NB4 (cell line): ENCODE measurements around the gene FBXW11.
A peak's percentile ranks its signal among the peaks of the same experiment; 100 is the strongest.

Experiments used
- DNase-seq: peaks from one replicate; pipeline ENCODE4 v3.0.0; 2010; ENCODE audit warnings: low read depth
- H3K4me3 ChIP-seq: one replicate; pipeline ENCODE4 v1.5.1; 2011; ENCODE audit warnings: mild to moderate bottlenecking, low read depth, low read length, moderate library complexity
- MAX ChIP-seq: IDR thresholded peaks from 2 replicates; pipeline ENCODE4 v1.6.1; 2011; ENCODE audit warnings: low read depth, low read length
- MYC ChIP-seq: IDR thresholded peaks from 2 replicates; pipeline ENCODE4 v1.6.1; 2011; ENCODE audit warnings: low read depth, low read length
- POLR2A ChIP-seq: IDR thresholded peaks from 2 replicates; pipeline ENCODE4 v1.6.1; 2011; ENCODE audit warnings: mild to moderate bottlenecking; ENCODE audit not compliant: insufficient read length; ENCODE audit errors: extremely low read depth
- TF ChIP-seq, protein P1 (sequence below): IDR thresholded peaks from one replicate; pipeline ENCODE4 v1.5.1; 2012; ENCODE audit warnings: low read depth, low read length

The FBXW11 gene

GRCh38 chr5:171999100-171999499 lies 7.3 kb downstream of the FBXW11 start:
- H3K4me3 ChIP-seq: no peak overlapping the region
- TF ChIP-seq POLR2A: no peak
- DNase-seq: no peak

GRCh38 chr5:171997011-171997410 lies 9.4 kb downstream of the FBXW11 start:
- TF ChIP-seq MYC: no peak
- TF ChIP-seq, protein P1, sequence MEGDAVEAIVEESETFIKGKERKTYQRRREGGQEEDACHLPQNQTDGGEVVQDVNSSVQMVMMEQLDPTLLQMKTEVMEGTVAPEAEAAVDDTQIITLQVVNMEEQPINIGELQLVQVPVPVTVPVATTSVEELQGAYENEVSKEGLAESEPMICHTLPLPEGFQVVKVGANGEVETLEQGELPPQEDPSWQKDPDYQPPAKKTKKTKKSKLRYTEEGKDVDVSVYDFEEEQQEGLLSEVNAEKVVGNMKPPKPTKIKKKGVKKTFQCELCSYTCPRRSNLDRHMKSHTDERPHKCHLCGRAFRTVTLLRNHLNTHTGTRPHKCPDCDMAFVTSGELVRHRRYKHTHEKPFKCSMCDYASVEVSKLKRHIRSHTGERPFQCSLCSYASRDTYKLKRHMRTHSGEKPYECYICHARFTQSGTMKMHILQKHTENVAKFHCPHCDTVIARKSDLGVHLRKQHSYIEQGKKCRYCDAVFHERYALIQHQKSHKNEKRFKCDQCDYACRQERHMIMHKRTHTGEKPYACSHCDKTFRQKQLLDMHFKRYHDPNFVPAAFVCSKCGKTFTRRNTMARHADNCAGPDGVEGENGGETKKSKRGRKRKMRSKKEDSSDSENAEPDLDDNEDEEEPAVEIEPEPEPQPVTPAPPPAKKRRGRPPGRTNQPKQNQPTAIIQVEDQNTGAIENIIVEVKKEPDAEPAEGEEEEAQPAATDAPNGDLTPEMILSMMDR: no peak
- no peak for TF ChIP-seq MAX
- TF ChIP-seq POLR2A: no peak
- H3K4me3 ChIP-seq: no peak overlapping the region
- DNase-seq: no peak

GRCh38 chr5:171992813-171993212 lies 13.6 kb downstream of the FBXW11 start:
- H3K4me3 ChIP-seq: no peak overlapping the region
- TF ChIP-seq POLR2A (no peak), MYC (no peak), MAX (no peak)
- TF ChIP-seq, protein P1: no peak
- DNase-seq: no peak

DNA sequence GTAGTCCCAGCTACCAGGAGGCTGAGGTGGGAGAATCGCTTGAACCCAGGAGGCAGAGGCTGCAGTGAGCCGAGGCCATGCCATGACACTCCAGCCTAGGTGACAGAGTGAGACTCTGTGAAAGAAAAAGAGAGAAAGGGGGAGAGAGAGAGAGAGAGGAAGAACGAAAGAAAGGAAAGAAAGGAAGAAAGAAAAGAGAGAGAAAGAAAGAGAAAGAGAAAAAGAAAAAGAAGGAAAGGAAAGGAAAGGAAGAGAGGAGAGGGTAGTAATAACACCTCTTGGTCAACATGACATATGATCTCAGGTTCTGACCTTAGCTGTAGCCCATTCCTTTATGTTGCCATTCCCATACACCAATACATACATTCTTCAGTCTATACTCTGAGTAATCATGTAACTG lies 14.1 kb downstream of the FBXW11 start:
- TF ChIP-seq MAX (no peak), POLR2A (no peak), MYC (no peak)
- TF ChIP-seq, protein P1: no peak
- DNase-seq: no peak
- H3K4me3 ChIP-seq: no peak overlapping the region

GRCh38 chr5:171990713-171991015 lies 15.8 kb downstream of the FBXW11 start:
- H3K4me3 ChIP-seq: no peak overlapping the region
- DNase-seq: peak; percentile 15
- TF ChIP-seq, protein P1: no peak
- TF ChIP-seq MYC: no peak
- no peak for TF ChIP-seq POLR2A
- no peak for TF ChIP-seq MAX

- peak; percentile 22 for DNase-seq
- TF ChIP-seq POLR2A (no peak), MAX (no peak), MYC (no peak)
- TF ChIP-seq, protein P1: no peak
- no peak overlapping the region for H3K4me3 ChIP-seq
Observed at GRCh38 chr5:171989946-171990712, 16.3 kb downstream of the FBXW11 start.
